PC-3 (cell line): Measurements from ENCODE around the gene GPRC5A. TPM values are rescaled to one million over a fixed set of nuclear protein-coding genes. Genes with fewer than 3 reads are reported as not detected.

ENCODE experiments used
- ATAC-seq: fragments of 200-7000 bp; cut with Tn5 transposase; 2 replicates; pipeline ENCODE4 v1.9.1; 2020; ENCODE audit warnings: mild to moderate bottlenecking, moderate library complexity
- BruUV-seq: library from RNA; stranded (reverse); fragments of 400-500 nt; replicated peaks from 2 replicates; lab custom pipeline; 2021; lab: Mats Ljungman, UMichigan
- CTCF ChIA-PET: fragments of 300-600 bp; sonication (Branson Sonifier 250); formaldehyde crosslinking; loops from one replicate; lab custom pipeline; 2022; ENCODE audit warnings: antibody characterized with exemption; lab: Charles Lee
- POLR2A ChIA-PET: fragments of 300-600 bp; sonication (Branson Sonifier 250); formaldehyde crosslinking; loops from one replicate; lab custom pipeline; 2022; ENCODE audit warnings: antibody characterized with exemption; ENCODE audit not compliant: unreplicated experiment; lab: Charles Lee
- DNase-seq: peaks from one replicate; pipeline ENCODE4 v3.0.0-alpha.2; 2015
- H2AFZ ChIP-seq: fragments of 300-600 bp; sonication (generic); 2 replicates; pipeline ENCODE4 v1.6.0; 2016; ENCODE audit warnings: antibody characterized with exemption, low read length
- H3F3A ChIP-seq: fragments of 300-600 bp; sonication (generic); one replicate; pipeline ENCODE4 v1.6.0; 2017; ENCODE audit warnings: antibody characterized with exemption, low read length, control low read depth, mild to moderate bottlenecking; ENCODE audit not compliant: unreplicated experiment
- H3K27ac ChIP-seq: fragments of 300-600 bp; sonication (generic); 2 replicates; pipeline ENCODE4 v1.5.1; 2016; ENCODE audit warnings: mild to moderate bottlenecking, low read length
- H3K27me3 ChIP-seq: fragments of 300-600 bp; sonication (generic); 2 replicates; pipeline ENCODE4 v1.6.1; 2016; ENCODE audit warnings: low read length, mixed read lengths
- H3K36me3 ChIP-seq: fragments of 300-600 bp; sonication (generic); 2 replicates; pipeline ENCODE4 v1.6.1; 2016; ENCODE audit warnings: low read depth, mixed run types, low read length, mixed read lengths
- H3K4me1 ChIP-seq: fragments of 300-600 bp; sonication (generic); 2 replicates; pipeline ENCODE4 v1.5.1; 2016; ENCODE audit warnings: low read length; ENCODE audit not compliant: insufficient read depth
- H3K4me2 ChIP-seq: fragments of 300-600 bp; sonication (generic); 2 replicates; pipeline ENCODE4 v1.6.0; 2016; ENCODE audit warnings: low read length
- H3K4me3 ChIP-seq: fragments of 300-600 bp; sonication (generic); 2 replicates; pipeline ENCODE4 v1.5.1; 2016; ENCODE audit warnings: mild to moderate bottlenecking, low read length, mixed read lengths
- H3K79me2 ChIP-seq: fragments of 300-600 bp; sonication (generic); 2 replicates; pipeline ENCODE4 v1.6.1; 2017; ENCODE audit warnings: low read length, mixed read lengths
- H3K9ac ChIP-seq: fragments of 300-600 bp; sonication (generic); 2 replicates; pipeline ENCODE4 v1.6.0; 2016; ENCODE audit warnings: mild to moderate bottlenecking, low read length
- H3K9me2 ChIP-seq: fragments of 300-600 bp; sonication (generic); replicated peaks from 2 replicates; pipeline ENCODE4 v1.6.1; 2016; ENCODE audit warnings: mixed run types, low read length, mixed read lengths
- H3K9me3 ChIP-seq: fragments of 300-600 bp; sonication (generic); 2 replicates; pipeline ENCODE4 v1.6.1; 2016; ENCODE audit warnings: low read length, mixed read lengths
- H4K20me1 ChIP-seq: fragments of 300-600 bp; sonication (generic); 2 replicates; pipeline ENCODE4 v1.6.1; 2016; ENCODE audit warnings: low read length, mixed read lengths
- EZH2 ChIP-seq: fragments of 300-600 bp; sonication (generic); IDR thresholded peaks from one replicate; pipeline ENCODE4 v1.6.1; 2017; ENCODE audit warnings: antibody characterized with exemption, mild to moderate bottlenecking, low read length; ENCODE audit not compliant: unreplicated experiment
- EZH2phosphoT487 ChIP-seq: fragments of 300-600 bp; sonication (generic); IDR thresholded peaks from 2 replicates; pipeline ENCODE4 v1.6.1; 2018; ENCODE audit warnings: mild to moderate bottlenecking, antibody characterized with exemption, low read length, borderline replicate concordance
- intact Hi-C: fragments of 100-400 bp; cut with micrococcal nuclease; formaldehyde crosslinking; loops from 2 replicates; pipeline ENCODE4 v1.9.0; 2023
- total RNA-seq: library from RNA; depleted of rRNA; stranded (reverse); fragments of >200 nt; gene quantifications from 2 replicates; pipeline ENCODE4 v1.2.3, GENCODE V29; 2014
- TF ChIP-seq, protein P1 (sequence below): fragments of 300-600 bp; sonication (generic); conservative IDR thresholded peaks from 2 replicates; pipeline ENCODE4 v1.5.1; 2017; ENCODE audit warnings: antibody characterized with exemption, low read depth, mild to moderate bottlenecking, low read length

GPRC5A gene
- total RNA-seq, 1 experiment from 2014 or later, result 140 TPM

DNA sequence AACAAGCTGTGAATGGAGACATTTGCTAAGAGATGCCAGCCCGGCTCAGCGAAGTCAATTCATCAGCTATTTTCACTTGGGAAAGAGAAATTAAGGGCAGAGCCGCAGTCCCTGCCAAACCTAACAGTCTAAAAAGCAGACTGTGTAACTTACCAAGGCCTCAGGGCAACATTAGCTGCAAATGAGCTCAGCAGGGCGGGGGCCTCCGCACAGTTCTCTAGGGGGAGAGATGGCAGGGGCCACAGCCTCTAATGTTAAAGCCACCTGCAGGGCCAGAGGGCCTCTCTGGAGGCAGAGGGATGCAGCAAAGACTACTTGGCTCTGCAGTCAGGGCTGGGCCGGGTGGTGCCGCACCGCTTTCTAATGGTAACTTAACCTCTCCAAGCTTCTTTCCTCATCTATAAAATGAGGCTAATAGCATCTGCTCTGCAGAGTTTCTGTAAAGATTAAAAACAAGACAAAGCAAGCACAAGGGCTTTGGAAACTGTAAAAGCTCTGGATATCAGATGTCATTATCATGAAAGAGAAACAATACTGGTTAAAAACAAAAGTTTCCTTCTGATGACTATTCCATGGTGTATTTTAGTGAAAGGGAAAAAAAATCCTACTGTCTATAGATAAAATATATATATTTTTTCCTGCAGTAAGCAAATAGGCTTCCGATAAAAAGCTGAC, 13.4 kb upstream of the GPRC5A start:
- H3F3A ChIP-seq, result no peaks in the 10 kb centered on the region
- no peaks in the 10 kb centered on the region for H4K20me1 ChIP-seq
- DNase-seq (no peak), ATAC-seq (peak; percentile 23)
- H3K79me2 ChIP-seq, result peaks cover 15% of the 10 kb centered on the region; the same call in 1 of the 2 replicates
- H3K9ac ChIP-seq, result peak overlapping the region; percentile 14; the same call in 1 of the 2 replicates
- H3K4me2 ChIP-seq, result peak overlapping the region; percentile 58
- ChIA-PET CTCF (no interaction called here), POLR2A (interaction anchor here (0.9 kb wide), 1 partner anchor 15 kb away, joined by 5 read pairs; no protein-coding TSS in a partner anchor)
- no peaks in the 10 kb centered on the region for H3K9me3 ChIP-seq
- TF ChIP-seq EZH2 (no peak), EZH2phosphoT487 (no peak)
- TF ChIP-seq, protein P1, sequence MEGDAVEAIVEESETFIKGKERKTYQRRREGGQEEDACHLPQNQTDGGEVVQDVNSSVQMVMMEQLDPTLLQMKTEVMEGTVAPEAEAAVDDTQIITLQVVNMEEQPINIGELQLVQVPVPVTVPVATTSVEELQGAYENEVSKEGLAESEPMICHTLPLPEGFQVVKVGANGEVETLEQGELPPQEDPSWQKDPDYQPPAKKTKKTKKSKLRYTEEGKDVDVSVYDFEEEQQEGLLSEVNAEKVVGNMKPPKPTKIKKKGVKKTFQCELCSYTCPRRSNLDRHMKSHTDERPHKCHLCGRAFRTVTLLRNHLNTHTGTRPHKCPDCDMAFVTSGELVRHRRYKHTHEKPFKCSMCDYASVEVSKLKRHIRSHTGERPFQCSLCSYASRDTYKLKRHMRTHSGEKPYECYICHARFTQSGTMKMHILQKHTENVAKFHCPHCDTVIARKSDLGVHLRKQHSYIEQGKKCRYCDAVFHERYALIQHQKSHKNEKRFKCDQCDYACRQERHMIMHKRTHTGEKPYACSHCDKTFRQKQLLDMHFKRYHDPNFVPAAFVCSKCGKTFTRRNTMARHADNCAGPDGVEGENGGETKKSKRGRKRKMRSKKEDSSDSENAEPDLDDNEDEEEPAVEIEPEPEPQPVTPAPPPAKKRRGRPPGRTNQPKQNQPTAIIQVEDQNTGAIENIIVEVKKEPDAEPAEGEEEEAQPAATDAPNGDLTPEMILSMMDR, result no peak
- H3K4me1 ChIP-seq, result peaks cover 65% of the 10 kb centered on the region
- no peaks in the 10 kb centered on the region for H3K9me2 ChIP-seq
- BruUV-seq, result no TSS peak
- H3K27ac ChIP-seq, result peak overlapping the region; percentile 72
- peak overlapping the region; percentile 38 for H2AFZ ChIP-seq
- H3K27me3 ChIP-seq, result no peaks in the 10 kb centered on the region
- no peaks in the 10 kb centered on the region for H3K36me3 ChIP-seq
- intact Hi-C loops, result no loop called here
- no peak overlapping the region for H3K4me3 ChIP-seq

DNA sequence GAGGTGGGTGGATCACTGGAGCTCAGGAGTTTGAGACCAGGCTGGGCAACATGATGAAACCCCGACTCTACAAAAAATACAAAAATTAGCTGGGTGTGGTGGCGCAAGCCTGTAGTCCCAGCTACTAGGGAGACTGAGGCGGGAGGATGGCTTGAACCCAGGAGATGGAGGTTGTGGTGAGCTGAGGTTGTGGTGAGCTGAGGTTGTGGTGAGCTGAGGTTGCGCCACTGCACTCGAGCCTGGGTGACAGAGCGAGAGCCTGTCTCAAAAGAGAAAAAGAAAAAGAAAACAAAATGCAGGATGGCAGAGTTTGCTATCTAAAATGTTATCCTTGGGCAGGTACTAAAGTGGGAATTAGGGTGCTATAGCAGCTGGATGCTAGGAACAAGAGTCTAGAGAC, 10.8 kb upstream of the GPRC5A start:
- Histone ChIP-seq H3F3A (no peaks in the 10 kb centered on the region), H3K9me3 (no peaks in the 10 kb centered on the region), H3K9ac (peak overlapping the region; percentile 80), H3K27ac (peak overlapping the region; percentile 90), H3K9me2 (no peaks in the 10 kb centered on the region), H3K79me2 (peaks cover 5% of the 10 kb centered on the region; the same call in 1 of the 2 replicates), H3K4me3 (no peak overlapping the region), H2AFZ (no peak overlapping the region), H3K4me1 (peaks cover 61% of the 10 kb centered on the region), H3K36me3 (no peaks in the 10 kb centered on the region), H3K4me2 (no peak overlapping the region), H3K27me3 (no peaks in the 10 kb centered on the region), H4K20me1 (no peaks in the 10 kb centered on the region)
- TF ChIP-seq EZH2phosphoT487 (no peak), EZH2 (no peak)
- TF ChIP-seq, protein P1, result no peak
- DNase-seq (no peak), ATAC-seq (no peak)
- POLR2A ChIA-PET, result no interaction called here
- CTCF ChIA-PET, result no interaction called here
- BruUV-seq, result no TSS peak
- intact Hi-C loops, result no loop called here
